ENCODE results near the gene ELMO1.

DNA sequence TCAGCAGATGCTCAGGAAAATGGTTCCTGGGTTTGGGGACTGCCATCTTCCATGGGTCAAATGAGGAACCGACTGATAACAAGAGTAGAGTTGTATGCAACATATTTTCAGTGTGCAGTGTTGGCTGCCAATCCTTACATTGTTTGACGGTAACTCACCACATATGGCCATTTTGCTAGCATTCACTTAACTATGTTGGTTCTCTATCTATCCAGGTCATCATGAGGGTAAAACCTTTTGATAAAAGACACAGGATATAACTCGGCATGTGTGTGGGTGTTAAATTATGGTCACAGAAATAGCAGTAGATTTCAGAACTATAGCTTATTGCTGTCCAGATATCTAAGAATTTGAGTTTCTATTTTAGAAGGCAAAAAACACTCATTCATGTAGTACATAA lies 583.6 kb downstream of the ELMO1 start:
- TF ChIP-seq, protein P1, sequence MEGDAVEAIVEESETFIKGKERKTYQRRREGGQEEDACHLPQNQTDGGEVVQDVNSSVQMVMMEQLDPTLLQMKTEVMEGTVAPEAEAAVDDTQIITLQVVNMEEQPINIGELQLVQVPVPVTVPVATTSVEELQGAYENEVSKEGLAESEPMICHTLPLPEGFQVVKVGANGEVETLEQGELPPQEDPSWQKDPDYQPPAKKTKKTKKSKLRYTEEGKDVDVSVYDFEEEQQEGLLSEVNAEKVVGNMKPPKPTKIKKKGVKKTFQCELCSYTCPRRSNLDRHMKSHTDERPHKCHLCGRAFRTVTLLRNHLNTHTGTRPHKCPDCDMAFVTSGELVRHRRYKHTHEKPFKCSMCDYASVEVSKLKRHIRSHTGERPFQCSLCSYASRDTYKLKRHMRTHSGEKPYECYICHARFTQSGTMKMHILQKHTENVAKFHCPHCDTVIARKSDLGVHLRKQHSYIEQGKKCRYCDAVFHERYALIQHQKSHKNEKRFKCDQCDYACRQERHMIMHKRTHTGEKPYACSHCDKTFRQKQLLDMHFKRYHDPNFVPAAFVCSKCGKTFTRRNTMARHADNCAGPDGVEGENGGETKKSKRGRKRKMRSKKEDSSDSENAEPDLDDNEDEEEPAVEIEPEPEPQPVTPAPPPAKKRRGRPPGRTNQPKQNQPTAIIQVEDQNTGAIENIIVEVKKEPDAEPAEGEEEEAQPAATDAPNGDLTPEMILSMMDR (IDR thresholded peaks at IDR 0.05 in 8 of 11, conservative IDR thresholded peaks at IDR 0.05 in 3 of 11) = no peak
- TF ChIP-seq POLR2AphosphoS5 (IDR thresholded peaks at IDR 0.05) (peak in 1 of 3 donors; percentile 6), POLR2A (IDR thresholded peaks at IDR 0.05) (no peak)

Data from spleen (tissue), 7 donors.